HepG2 (cell line): ENCODE measurements around the gene IFI30. TPM values are rescaled to one million over a fixed set of nuclear protein-coding genes. Genes with fewer than 3 reads are reported as not detected.

Experiments used
- ATAC-seq: fragments of 200-7000 bp; cut with Tn5 transposase; 3 replicates; pipeline ENCODE4 v1.9.1; 2020; ENCODE audit warnings: mild to moderate bottlenecking, moderate library complexity
- BruUV-seq: library from RNA; stranded (reverse); fragments of 400-500 nt; replicated peaks from 2 replicates; lab custom pipeline; 2021; lab: Mats Ljungman, UMichigan
- CTCF ChIA-PET: fragments of 300-600 bp; formaldehyde crosslinking; extraction: SDS; loops from one replicate; lab custom pipeline; 2021; ENCODE audit warnings: low total read pairs, inconsistent platforms, low intra/inter-chr PET ratio; lab: Yijun Ruan, JAX
- POLR2A ChIA-PET: fragments of 350-600 bp; sonication (Branson Sonifier 250); formaldehyde crosslinking; loops from one replicate; lab custom pipeline; 2020; ENCODE audit warnings: antibody characterized with exemption, inconsistent platforms; lab: Yijun Ruan, JAX
- DNase-seq: peaks from one replicate; pipeline ENCODE4 v3.0.0-alpha.2; 2015; ENCODE audit warnings: low spot score
- FAIRE-seq: peaks from 3 replicates; lab custom pipeline; 2011; peaks lifted over from hg19 to GRCh38; lab: Jason Lieb, UNC
- H2AFZ ChIP-seq: one replicate; pipeline ENCODE4 v1.6.1; 2011; ENCODE audit warnings: low read length, inconsistent platforms
- H3K27ac ChIP-seq: fragments of 300-600 bp; 3 replicates; pipeline ENCODE4 v1.8.0; 2011; ENCODE audit warnings: mixed run types, mild to moderate bottlenecking, mixed read lengths, low read length, inconsistent platforms; ENCODE audit not compliant: insufficient read depth; ENCODE audit errors: extremely low read length
- H3K27me3 ChIP-seq, 2 experiments: fragments of 200-600 bp in 1 of 2; 2 replicates in 1 of 2; 3 replicates in 1 of 2; pipeline versions ENCODE4 v1.6.0 to v1.8.0; 2011; ENCODE audit warnings: low read length in 2 of 2, mild to moderate bottlenecking in 2 of 2, moderate library complexity in 2 of 2, inconsistent platforms in 1 of 2; ENCODE audit not compliant: insufficient read depth in 2 of 2, control insufficient read depth in 1 of 2
- H3K36me3 ChIP-seq, 2 experiments: fragments of 200-600 bp in 1 of 2; replicated peaks in 1 of 2; 2 replicates in 1 of 2; 3 replicates in 1 of 2; pipeline versions ENCODE4 v1.5.1 to v1.8.0; 2011; ENCODE audit warnings: low read length in 2 of 2, inconsistent platforms in 1 of 2; ENCODE audit not compliant: insufficient read depth in 2 of 2, control insufficient read depth in 1 of 2
- H3K4me1 ChIP-seq: 2 replicates; pipeline ENCODE4 v1.5.1; 2012; ENCODE audit warnings: low read length, inconsistent platforms; ENCODE audit not compliant: insufficient read depth
- H3K4me2 ChIP-seq: 2 replicates; pipeline ENCODE4 v1.6.0; 2011; ENCODE audit warnings: low read depth, low read length, inconsistent platforms
- H3K4me3 ChIP-seq, 3 experiments: fragments of 200-600 bp in 1 of 3; sonication (generic), shearing (Covaris generic) in 1 of 3; replicated peaks in 1 of 3; 2 replicates each; pipeline ENCODE4 v1.5.1; 2011 to 2016; ENCODE audit warnings: low read length in 3 of 3, inconsistent platforms in 2 of 3, low read depth in 2 of 3, mild to moderate bottlenecking in 2 of 3, control low read depth in 1 of 3, mixed read lengths in 1 of 3; ENCODE audit not compliant: insufficient read depth in 1 of 3
- H3K79me2 ChIP-seq: one replicate; pipeline ENCODE4 v1.6.1; 2011; ENCODE audit warnings: low read length, inconsistent platforms; ENCODE audit not compliant: insufficient read depth
- H3K9ac ChIP-seq: 2 replicates; pipeline ENCODE4 v1.6.0; 2011; ENCODE audit warnings: mild to moderate bottlenecking, low read depth, low read length, inconsistent platforms; ENCODE audit not compliant: insufficient read depth
- H3K9me3 ChIP-seq: 2 replicates; pipeline ENCODE4 v1.5.1; 2012; ENCODE audit warnings: mild to moderate bottlenecking, low read length
- H4K20me1 ChIP-seq: 2 replicates; pipeline ENCODE4 v1.6.0; 2011; ENCODE audit warnings: inconsistent platforms, mild to moderate bottlenecking, low read length, moderate library complexity; ENCODE audit not compliant: insufficient read depth
- BRF2 ChIP-seq: sonication (generic); formaldehyde crosslinking; IDR thresholded peaks from 2 replicates; pipeline ENCODE4 v1.8.1; 2022; ENCODE audit warnings: mild to moderate bottlenecking, missing genetic modification reagents
- HMG20A ChIP-seq: IDR thresholded peaks from 2 replicates; pipeline ENCODE4 v1.6.1; 2016; ENCODE audit warnings: borderline replicate concordance
- KMT2B ChIP-seq: IDR thresholded peaks from 2 replicates; pipeline ENCODE4 v1.6.1; 2016; ENCODE audit warnings: missing genetic modification reagents, missing compliant biosample characterization
- PAF1 ChIP-seq: IDR thresholded peaks from 2 replicates; pipeline ENCODE4 v1.6.1; 2016; ENCODE audit warnings: missing genetic modification reagents, missing compliant biosample characterization
- POLR2AphosphoS2 ChIP-seq: IDR thresholded peaks from 2 replicates; pipeline ENCODE4 v1.6.1; 2011; ENCODE audit warnings: low read depth, low read length, improper control_type of control experiment
- SNRNP70 ChIP-seq: fragments of 200-400 bp; formaldehyde crosslinking; IDR thresholded peaks from 2 replicates; pipeline ENCODE4 v1.6.1; 2017; ENCODE audit warnings: mild to moderate bottlenecking, low read depth, low read length, moderate library complexity
- TCF12 ChIP-seq, 2 experiments: fragments of 450-650 bp in 1 of 2; sonication (generic) in 1 of 2; formaldehyde crosslinking in 1 of 2; IDR thresholded peaks; 2 replicates each; pipeline versions ENCODE4 v1.6.1 to v1.8.0; 2017 to 2022; ENCODE audit warnings: antibody characterized with exemption in 1 of 2, mild to moderate bottlenecking in 1 of 2, missing genetic modification reagents in 1 of 2, moderate library complexity in 1 of 2
- ZFP41 ChIP-seq: sonication (generic); formaldehyde crosslinking; IDR thresholded peaks from 2 replicates; pipeline ENCODE4 v1.4.0; 2020; ENCODE audit warnings: mild to moderate bottlenecking, missing genetic modification reagents, borderline replicate concordance
- ZNF180 ChIP-seq: sonication (generic); formaldehyde crosslinking; IDR thresholded peaks from 2 replicates; pipeline ENCODE4 v1.4.0; 2020; ENCODE audit warnings: low read depth, missing genetic modification reagents, borderline replicate concordance
- ZNF3 ChIP-seq: IDR thresholded peaks from 2 replicates; pipeline ENCODE4 v1.7.0; 2017; ENCODE audit warnings: inconsistent platforms
- ZNF335 ChIP-seq: sonication (generic); formaldehyde crosslinking; IDR thresholded peaks from 2 replicates; pipeline ENCODE4 v1.4.0; 2020; ENCODE audit warnings: missing genetic modification reagents
- ZNF576 ChIP-seq: sonication (generic); formaldehyde crosslinking; IDR thresholded peaks from 2 replicates; pipeline ENCODE4 v1.4.0; 2020; ENCODE audit warnings: mild to moderate bottlenecking, missing genetic modification reagents
- ZNF687 ChIP-seq: sonication (generic); formaldehyde crosslinking; IDR thresholded peaks from 2 replicates; pipeline ENCODE4 v1.5.1; 2020; ENCODE audit warnings: mild to moderate bottlenecking, missing genetic modification reagents, moderate library complexity
- ZNF777 ChIP-seq: sonication (generic); formaldehyde crosslinking; IDR thresholded peaks from 2 replicates; pipeline ENCODE4 v1.4.0; 2020; ENCODE audit warnings: missing genetic modification reagents
- ZSCAN30 ChIP-seq: sonication (generic); formaldehyde crosslinking; IDR thresholded peaks from 2 replicates; pipeline ENCODE4 v1.5.0; 2020; ENCODE audit warnings: mild to moderate bottlenecking, missing genetic modification reagents
- WGBS: methylation state at CpG from one replicate; pipeline ENCODE4 v1.1.6; 2017; ENCODE audit warnings: low lambda C conversion rate; 5-methylcytosine and 5-hydroxymethylcytosine counted together
- in situ Hi-C: cut with HindIII; loops from 2 replicates; pipeline ENCODE4 v1.10.0; 2017; ENCODE audit warnings: low pct_unique_long_range_greater_than_20kb; ENCODE audit not compliant: extremely low pct_ligation_motif_present
- intact Hi-C: fragments of 100-400 bp; cut with micrococcal nuclease; formaldehyde crosslinking; loops from one replicate; pipeline ENCODE4 v1.10.0; 2022; ENCODE audit not compliant: unreplicated experiment
- polyA plus RNA-seq, 8 experiments: library from polyadenylated mRNA; depleted of rRNA in 3 of 8; stranded (reverse) in 7 of 8; unstranded in 1 of 8; fragments of >200 nt; fragmentation: Illumina TruSeq in 4 of 8; extraction: Trizol in 4 of 8; gene quantifications; 2 replicates each; pipeline versions ENCODE4 v1.2.1 to v1.2.3, GENCODE V29; 2011 to 2016; ENCODE audit warnings: low read depth in 4 of 8, missing spikeins in 1 of 8, mixed read lengths in 1 of 8; ENCODE audit not compliant: insufficient read depth in 1 of 8
- total RNA-seq, 5 experiments: library from RNA; depleted of rRNA; stranded (reverse); fragments of >200 nt; fragmentation: Illumina TruSeq; extraction: Trizol; gene quantifications; 2 replicates each; pipeline ENCODE4 v1.2.3, GENCODE V29; 2016; ENCODE audit warnings: low read depth in 1 of 5

The IFI30 gene
- total and polyA plus RNA-seq, 2 of the 13 experiments (the other 11 are each of a cell fraction or from before 2014, with no cell fraction given) = 25.0 to 79.4 TPM

GRCh38 chr19:18196511-18196845 lies 22.9 kb downstream of the IFI30 start:
- no peak overlapping the region for H3K9ac ChIP-seq
- CTCF ChIA-PET = no interaction called here

More at GRCh38 chr19:18196511-18196845, 22.9 kb downstream of the IFI30 start:
- intact Hi-C loops = no loop called here
- no peak overlapping the region for H2AFZ ChIP-seq
- H4K20me1 ChIP-seq = no peaks in the 10 kb centered on the region
- H3K4me2 ChIP-seq = no peak overlapping the region
- peaks cover 15% of the 10 kb centered on the region for H3K4me1 ChIP-seq
- no peak for ATAC-seq
- no peak overlapping the region for H3K27ac ChIP-seq
- H3K27me3 ChIP-seq = no peaks in the 10 kb centered on the region; a peak in 1 of 5 replicates
- DNase-seq = no peak
- no peak overlapping the region for H3K4me3 ChIP-seq
- 96% methylated on average over 7 of the region's 7 CpGs for WGBS
- FAIRE-seq = no peak
- peaks cover 7 to 19% of the 10 kb centered on the region in 2 experiments; a peak in 3 of 5 replicates for H3K36me3 ChIP-seq
- TF ChIP-seq PAF1 = no peak
- TF ChIP-seq SNRNP70 = no peak
- no peak for TF ChIP-seq ZNF687 (CRISPR knock-in tag)
- TF ChIP-seq BRF2 = no peak
- no peak for TF ChIP-seq HMG20A (CRISPR knock-in tag)
- no peak for TF ChIP-seq ZNF335 (CRISPR knock-in tag)
- no peak for TF ChIP-seq ZNF777 (CRISPR knock-in tag)
- TF ChIP-seq ZFP41 (CRISPR knock-in tag) = no peak
- TF ChIP-seq ZNF3 (CRISPR knock-in tag) = no peak
- TF ChIP-seq POLR2AphosphoS2 = no peak
- no peak for TF ChIP-seq ZNF576 (CRISPR knock-in tag)
- TF ChIP-seq ZSCAN30 = no peak
- no peak for TF ChIP-seq KMT2B
- TF ChIP-seq ZNF180 (CRISPR knock-in tag) = no peak
- TF ChIP-seq TCF12 (IDR thresholded peaks at IDR 0.05) = no peak
- TF ChIP-seq TCF12 (CRISPR knock-in tag; IDR thresholded peaks at IDR 0.05) = no peak
- TF ChIP-seq, all 625 proteins: peak for 0
- POLR2A ChIA-PET = interaction anchor here (0.6 kb wide), 1 partner anchor 25 kb away, joined by 3 read pairs; no protein-coding TSS in a partner anchor
- in situ Hi-C loops = no loop called here
- no TSS peak for BruUV-seq
- Histone ChIP-seq H3K9me3 (no peaks in the 10 kb centered on the region), H3K79me2 (peaks cover 7% of the 10 kb centered on the region)
